ENCODE measurements around the gene TPSAB1.

Gene TPSAB1

DNA sequence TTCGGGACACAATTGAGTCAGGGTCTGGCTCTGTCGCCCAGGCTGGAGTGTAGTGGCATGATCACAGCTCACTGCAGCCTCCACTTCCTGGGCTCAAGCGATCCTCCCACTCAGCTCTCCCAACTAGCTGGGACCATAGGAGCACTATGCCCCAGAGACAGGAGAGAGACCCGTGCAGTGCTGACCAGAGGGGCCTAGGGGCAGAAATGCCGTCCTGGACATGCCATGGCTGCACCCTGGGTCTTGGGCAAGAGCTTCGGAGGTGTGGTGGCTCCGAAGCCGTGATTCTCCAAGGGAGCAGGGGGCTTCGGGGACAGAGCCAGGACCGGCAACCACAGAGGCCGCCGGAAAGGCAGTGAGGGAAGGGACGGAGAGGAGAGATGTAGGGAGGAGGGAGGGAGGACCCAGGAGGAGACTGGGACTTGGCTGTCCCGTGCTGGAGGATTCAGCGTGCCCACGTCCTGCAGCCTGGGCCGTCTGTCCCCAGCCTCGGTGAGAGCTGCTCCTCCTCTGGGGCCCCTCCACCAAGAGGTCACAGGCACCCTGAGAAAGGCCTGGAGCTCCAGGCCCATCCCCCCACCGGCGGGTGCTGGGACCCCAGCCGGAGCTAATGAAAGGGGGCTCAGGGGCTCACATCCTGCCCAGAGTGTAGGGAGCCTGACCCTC is 37.2 kb downstream of the TPSAB1 start:
- no peak overlapping the region for H3K4me3 ChIP-seq (ENCODE audit: low read depth, low read length)
- no peak for DNase-seq (ENCODE audit: low read depth)
- TF ChIP-seq, protein P1, sequence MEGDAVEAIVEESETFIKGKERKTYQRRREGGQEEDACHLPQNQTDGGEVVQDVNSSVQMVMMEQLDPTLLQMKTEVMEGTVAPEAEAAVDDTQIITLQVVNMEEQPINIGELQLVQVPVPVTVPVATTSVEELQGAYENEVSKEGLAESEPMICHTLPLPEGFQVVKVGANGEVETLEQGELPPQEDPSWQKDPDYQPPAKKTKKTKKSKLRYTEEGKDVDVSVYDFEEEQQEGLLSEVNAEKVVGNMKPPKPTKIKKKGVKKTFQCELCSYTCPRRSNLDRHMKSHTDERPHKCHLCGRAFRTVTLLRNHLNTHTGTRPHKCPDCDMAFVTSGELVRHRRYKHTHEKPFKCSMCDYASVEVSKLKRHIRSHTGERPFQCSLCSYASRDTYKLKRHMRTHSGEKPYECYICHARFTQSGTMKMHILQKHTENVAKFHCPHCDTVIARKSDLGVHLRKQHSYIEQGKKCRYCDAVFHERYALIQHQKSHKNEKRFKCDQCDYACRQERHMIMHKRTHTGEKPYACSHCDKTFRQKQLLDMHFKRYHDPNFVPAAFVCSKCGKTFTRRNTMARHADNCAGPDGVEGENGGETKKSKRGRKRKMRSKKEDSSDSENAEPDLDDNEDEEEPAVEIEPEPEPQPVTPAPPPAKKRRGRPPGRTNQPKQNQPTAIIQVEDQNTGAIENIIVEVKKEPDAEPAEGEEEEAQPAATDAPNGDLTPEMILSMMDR (IDR thresholded peaks at IDR 0.05; ENCODE audit: low read depth, low read length) = no peak
- no peak for TF ChIP-seq POLR2A (IDR thresholded peaks at IDR 0.05; ENCODE audit: extremely low read depth, insufficient read length)
- TF ChIP-seq MYC (IDR thresholded peaks at IDR 0.05; ENCODE audit: low read depth, low read length) = no peak
- TF ChIP-seq, protein P2, sequence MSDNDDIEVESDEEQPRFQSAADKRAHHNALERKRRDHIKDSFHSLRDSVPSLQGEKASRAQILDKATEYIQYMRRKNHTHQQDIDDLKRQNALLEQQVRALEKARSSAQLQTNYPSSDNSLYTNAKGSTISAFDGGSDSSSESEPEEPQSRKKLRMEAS (IDR thresholded peaks at IDR 0.05; ENCODE audit: low read depth, low read length) = no peak

DNA sequence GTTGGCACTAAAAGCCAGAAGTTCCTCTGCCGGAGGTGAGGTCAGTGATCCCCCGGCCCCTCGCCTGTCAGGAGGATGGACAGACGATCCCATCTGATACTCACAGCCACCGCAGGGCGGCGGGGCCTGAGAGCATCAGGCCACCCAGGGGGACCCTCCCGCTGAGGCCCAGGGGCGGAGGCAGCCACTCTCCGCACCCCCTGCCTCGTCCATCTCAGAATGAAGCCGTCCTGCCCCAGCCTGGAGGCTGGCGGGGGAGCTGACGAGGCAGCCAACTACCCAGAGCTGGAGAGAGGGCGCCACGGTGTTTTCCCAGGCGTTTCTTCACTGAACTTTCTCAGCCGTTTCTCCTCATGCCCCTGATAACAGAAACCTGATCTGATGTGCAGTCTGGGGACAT is 38.0 kb downstream of the TPSAB1 start:
- no peak overlapping the region for H3K4me3 ChIP-seq (ENCODE audit: low read depth, low read length)
- DNase-seq (ENCODE audit: low read depth) = no peak
- no peak for TF ChIP-seq POLR2A (IDR thresholded peaks at IDR 0.05; ENCODE audit: extremely low read depth, insufficient read length)
- no peak for TF ChIP-seq MYC (IDR thresholded peaks at IDR 0.05; ENCODE audit: low read depth, low read length)
- TF ChIP-seq, protein P2 (IDR thresholded peaks at IDR 0.05; ENCODE audit: low read depth, low read length) = no peak
- TF ChIP-seq, protein P1 (IDR thresholded peaks at IDR 0.05; ENCODE audit: low read depth, low read length) = no peak

DNA sequence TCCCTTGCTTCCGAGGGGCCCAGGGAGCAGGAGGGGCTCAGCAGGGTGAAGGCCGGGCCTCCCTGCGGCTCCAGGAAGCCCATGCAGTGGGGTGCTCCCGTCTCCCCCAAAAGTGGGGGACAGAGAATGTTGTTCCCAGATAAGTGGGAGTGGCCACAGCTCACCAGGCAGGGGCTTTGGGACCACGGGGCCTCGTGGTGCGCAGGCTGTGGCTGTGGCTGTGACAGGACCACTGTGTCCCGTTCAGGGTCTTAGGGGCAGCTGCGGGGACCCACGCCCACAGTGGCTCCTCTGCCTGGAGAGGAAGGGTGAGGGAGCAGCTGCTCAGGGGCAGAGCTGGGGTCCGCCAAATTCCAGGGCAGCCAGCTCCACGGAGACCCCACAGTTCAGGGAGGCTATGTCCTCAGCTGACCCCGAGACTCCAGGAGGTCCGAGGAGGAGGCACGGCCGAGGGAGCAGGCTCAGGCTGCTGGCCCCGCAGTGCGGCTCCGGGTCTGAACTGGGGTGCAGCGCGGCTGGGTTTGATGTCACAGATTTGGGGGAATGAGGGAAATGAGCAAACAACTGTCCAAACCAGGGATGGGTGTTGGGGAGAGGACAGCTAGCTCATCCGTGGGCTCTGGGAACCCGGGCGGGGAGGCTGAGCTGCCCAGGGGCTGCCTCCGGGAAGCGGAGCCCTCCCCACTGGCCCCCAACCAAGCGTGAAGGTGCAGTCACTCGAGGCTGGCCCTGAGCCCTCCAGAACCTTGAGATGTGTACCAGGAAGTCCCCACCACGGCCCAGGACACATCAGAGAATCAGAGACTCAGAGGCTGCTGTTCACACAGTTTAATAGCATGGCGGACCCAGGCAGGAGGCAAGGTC is 38.8 kb downstream of the TPSAB1 start:
- no peak overlapping the region for H3K4me3 ChIP-seq (ENCODE audit: low read depth, low read length)
- TF ChIP-seq, protein P1 (IDR thresholded peaks at IDR 0.05; ENCODE audit: low read depth, low read length) = no peak
- TF ChIP-seq, protein P2 (IDR thresholded peaks at IDR 0.05; ENCODE audit: low read depth, low read length) = no peak
- TF ChIP-seq MYC (IDR thresholded peaks at IDR 0.05; ENCODE audit: low read depth, low read length) = no peak
- no peak for DNase-seq (ENCODE audit: low read depth)

DNA sequence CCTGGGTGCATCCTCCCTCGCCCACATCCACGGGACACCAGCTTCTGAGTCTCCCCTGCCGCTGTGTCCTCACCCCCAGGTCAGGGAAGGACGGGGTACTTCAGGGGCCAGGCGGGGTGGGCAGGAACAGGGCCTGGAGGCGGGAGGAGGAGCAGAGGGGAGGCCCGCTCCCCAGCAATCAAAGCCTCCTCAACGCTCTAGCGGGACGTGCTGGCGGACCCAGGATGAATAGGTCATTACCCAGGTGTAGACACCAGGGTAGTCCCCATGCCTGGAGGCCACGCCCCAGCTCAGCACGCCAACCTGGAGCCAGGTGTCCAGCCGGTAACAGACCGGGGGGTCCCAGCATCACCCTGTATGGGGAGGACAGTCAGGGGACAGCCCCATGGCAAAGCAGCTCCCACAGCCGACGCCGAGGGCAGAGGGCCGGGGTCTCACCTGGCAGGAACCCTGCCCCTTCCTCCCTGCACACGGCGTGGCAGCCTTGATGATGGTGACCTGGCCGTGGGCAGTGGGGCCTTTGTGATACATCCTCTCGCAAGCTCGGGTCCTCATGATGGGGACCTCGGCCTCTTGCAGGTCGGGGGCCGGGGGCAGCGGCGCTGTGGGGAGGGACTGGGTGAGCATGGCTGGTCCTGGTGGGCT is 39.6 kb downstream of the TPSAB1 start:
- H3K4me3 ChIP-seq (ENCODE audit: low read depth, low read length) = no peak overlapping the region
- TF ChIP-seq, protein P1 (IDR thresholded peaks at IDR 0.05; ENCODE audit: low read depth, low read length) = no peak
- TF ChIP-seq POLR2A (IDR thresholded peaks at IDR 0.05; ENCODE audit: extremely low read depth, insufficient read length) = no peak
- TF ChIP-seq, protein P2 (IDR thresholded peaks at IDR 0.05; ENCODE audit: low read depth, low read length) = no peak
- TF ChIP-seq MYC (IDR thresholded peaks at IDR 0.05; ENCODE audit: low read depth, low read length) = no peak
- DNase-seq (ENCODE audit: low read depth) = no peak

DNA sequence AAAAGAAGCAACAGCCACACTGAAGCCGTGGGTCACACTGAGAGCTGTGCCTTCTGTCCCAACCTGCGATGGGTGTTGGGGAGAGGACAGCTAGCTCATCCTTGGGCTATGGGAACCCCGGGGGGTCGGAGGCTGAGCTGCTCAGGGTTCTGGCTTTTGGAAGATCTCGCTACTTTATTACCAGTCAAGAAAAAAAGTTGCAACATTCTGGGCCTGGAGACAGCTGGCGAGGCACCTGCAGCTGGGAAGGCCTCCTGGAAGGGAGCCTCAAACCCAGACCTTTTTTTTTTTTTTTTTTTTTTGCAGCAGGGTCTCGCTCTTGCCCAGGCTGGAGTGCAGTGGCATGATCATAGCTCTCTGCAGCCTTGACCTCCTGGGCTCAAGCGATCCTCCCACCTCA is 40.3 kb downstream of the TPSAB1 start:
- H3K4me3 ChIP-seq (ENCODE audit: low read depth, low read length) = no peak overlapping the region
- DNase-seq (ENCODE audit: low read depth) = no peak
- TF ChIP-seq MYC (IDR thresholded peaks at IDR 0.05; ENCODE audit: low read depth, low read length) (no peak), POLR2A (IDR thresholded peaks at IDR 0.05; ENCODE audit: extremely low read depth, insufficient read length) (no peak)
- TF ChIP-seq, protein P2 (IDR thresholded peaks at IDR 0.05; ENCODE audit: low read depth, low read length) = no peak
- TF ChIP-seq, protein P1 (IDR thresholded peaks at IDR 0.05; ENCODE audit: low read depth, low read length) = no peak
